GM19023 (cell line): Measurements from ENCODE around the gene BRCC3.
A peak's percentile ranks its signal among the peaks of the same experiment; 100 is the strongest.

ENCODE experiments used
- ATAC-seq: cut with Tn5 transposase; IDR thresholded peaks from one replicate; pipeline ENCODE4 v1.9.1; 2021; ENCODE audit warnings: mild to moderate bottlenecking, moderate library complexity; ENCODE audit not compliant: unreplicated experiment

The BRCC3 gene

GRCh38 chrX:155070975-155071693 lies at the start of gene BRCC3, which contains the start of the genes CMC4 and MTCP1:
TSS of gene BRCC3 (plus strand) at chrX:155071508. CDS start at chrX:155071528, 20 bp downstream.
TSS of gene CMC4 (minus strand) at chrX:155071136. CDS start at chrX:155064023, 7,113 bp downstream.
TSS of gene MTCP1 (minus strand) at chrX:155071136. CDS start at chrX:155066010, 5,126 bp downstream.
- ATAC-seq, result peak; percentile 90

GRCh38 chrX:155022585-155022984 lies 48.7 kb upstream of the BRCC3 start, which contains the start of gene F8:
TSS of gene F8 (minus strand) at chrX:155022723. CDS start at chrX:155022552, 171 bp downstream.
- no peak for ATAC-seq

- ATAC-seq, result no peak
Measured at GRCh38 chrX:155023907-155024833, 47.1 kb upstream of the BRCC3 start.

GRCh38 chrX:155026420-155026726 lies 44.9 kb upstream of the BRCC3 start:
- no peak for ATAC-seq

- ATAC-seq, result peak; percentile 90
Measured at GRCh38 chrX:155026727-155027508, 44.4 kb upstream of the BRCC3 start, which contains the start of gene FUNDC2. TSS of gene FUNDC2 (plus strand) at chrX:155026844. CDS start at chrX:155026939, 95 bp downstream.

GRCh38 chrX:155027509-155028066 lies 43.7 kb upstream of the BRCC3 start:
- no peak for ATAC-seq

- no peak for ATAC-seq
Measured at GRCh38 chrX:155028129-155028528, 43.2 kb upstream of the BRCC3 start.

GRCh38 chrX:155028877-155029291 lies 42.4 kb upstream of the BRCC3 start:
- ATAC-seq, result no peak

- no peak for ATAC-seq
Measured at GRCh38 chrX:155031657-155032056, 39.7 kb upstream of the BRCC3 start.

- ATAC-seq, result no peak
Measured at GRCh38 chrX:155035688-155036087, 35.6 kb upstream of the BRCC3 start.

- ATAC-seq, result no peak
Measured at GRCh38 chrX:155046129-155046810, 25.0 kb upstream of the BRCC3 start.

- no peak for ATAC-seq
Measured at GRCh38 chrX:155046811-155047528, 24.3 kb upstream of the BRCC3 start.

GRCh38 chrX:155048977-155049619 lies 22.2 kb upstream of the BRCC3 start:
- no peak for ATAC-seq

- no peak for ATAC-seq
Measured at GRCh38 chrX:155052738-155053498, 18.4 kb upstream of the BRCC3 start.

- ATAC-seq, result no peak
Measured at GRCh38 chrX:155053656-155054055, 17.7 kb upstream of the BRCC3 start.

GRCh38 chrX:155054255-155054654 lies 17.1 kb upstream of the BRCC3 start:
- no peak for ATAC-seq

GRCh38 chrX:155055494-155055893 lies 15.8 kb upstream of the BRCC3 start:
- ATAC-seq, result no peak

- no peak for ATAC-seq
Measured at GRCh38 chrX:155056471-155056870, 14.8 kb upstream of the BRCC3 start.
